Gastroesophageal sphincter (tissue), 2 donors: ENCODE measurements around the gene WNK2.

Experiments used
- EP300 ChIP-seq: sonication (generic); formaldehyde crosslinking; IDR thresholded peaks from one replicate; pipeline ENCODE4 v1.6.1; 2017; ENCODE audit warnings: antibody characterized with exemption, mild to moderate bottlenecking
- POLR2A ChIP-seq, 2 donors: fragments of 450-650 bp; IDR thresholded peaks; one replicate each; pipeline ENCODE4 v1.6.1; 2017; ENCODE audit warnings: antibody characterized with exemption in 2 of 2, mild to moderate bottlenecking in 2 of 2, moderate library complexity in 1 of 2

- TF ChIP-seq EP300 (no peak), POLR2A (IDR thresholded peaks at IDR 0.05) (no peak)
These were observed 120.1 kb downstream of the WNK2 start for GRCh38 chr9:93303806-93304573.
